ENCODE data around the gene NCAM1. TPM values are rescaled to one million over a fixed set of nuclear protein-coding genes. Genes with fewer than 3 reads are reported as not detected.

The NCAM1 gene
- total RNA-seq, 2 donors from 2014 or later: 225 to 229 TPM

DNA sequence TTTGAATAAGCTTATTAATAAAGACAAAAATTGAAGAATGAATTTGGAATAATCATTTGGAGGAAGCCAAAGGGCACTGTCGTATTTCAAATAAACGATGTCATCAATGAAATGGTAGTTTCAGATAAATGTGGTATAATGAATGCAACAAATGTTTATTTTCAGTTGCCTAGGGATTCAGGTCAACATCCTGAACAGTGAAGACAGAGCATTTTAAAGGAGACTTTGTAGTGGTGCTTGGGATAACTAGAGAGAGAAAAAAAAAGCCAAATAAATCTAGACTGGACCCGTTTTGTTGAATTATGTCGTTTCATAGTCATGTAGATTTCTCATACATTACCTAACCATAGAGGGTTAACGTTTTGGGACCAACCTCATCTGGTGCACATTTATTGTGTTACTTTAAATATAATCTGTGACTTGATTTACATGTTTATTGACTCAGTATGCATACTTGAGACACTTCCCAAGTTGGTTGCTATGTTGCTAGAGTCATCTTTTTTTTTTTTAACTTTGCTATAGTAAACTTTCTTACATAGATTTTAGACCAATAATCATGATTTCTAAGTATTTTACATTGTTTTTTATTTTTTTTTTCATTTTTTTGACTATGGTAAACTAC is 111.1 kb downstream of the NCAM1 start:
- Histone ChIP-seq H3K27me3 (no peaks in the 10 kb centered on the region), H3K36me3 (no peaks in the 10 kb centered on the region), H3K9me3 (no peaks in the 10 kb centered on the region), H3K27ac (peak overlapping the region in 1 of 2 donors; percentile 5), H3K4me3 (no peak overlapping the region), H3K4me1 (peaks cover 0 to 24% of the 10 kb centered on the region in 2 donors)
- TF ChIP-seq, protein P1, sequence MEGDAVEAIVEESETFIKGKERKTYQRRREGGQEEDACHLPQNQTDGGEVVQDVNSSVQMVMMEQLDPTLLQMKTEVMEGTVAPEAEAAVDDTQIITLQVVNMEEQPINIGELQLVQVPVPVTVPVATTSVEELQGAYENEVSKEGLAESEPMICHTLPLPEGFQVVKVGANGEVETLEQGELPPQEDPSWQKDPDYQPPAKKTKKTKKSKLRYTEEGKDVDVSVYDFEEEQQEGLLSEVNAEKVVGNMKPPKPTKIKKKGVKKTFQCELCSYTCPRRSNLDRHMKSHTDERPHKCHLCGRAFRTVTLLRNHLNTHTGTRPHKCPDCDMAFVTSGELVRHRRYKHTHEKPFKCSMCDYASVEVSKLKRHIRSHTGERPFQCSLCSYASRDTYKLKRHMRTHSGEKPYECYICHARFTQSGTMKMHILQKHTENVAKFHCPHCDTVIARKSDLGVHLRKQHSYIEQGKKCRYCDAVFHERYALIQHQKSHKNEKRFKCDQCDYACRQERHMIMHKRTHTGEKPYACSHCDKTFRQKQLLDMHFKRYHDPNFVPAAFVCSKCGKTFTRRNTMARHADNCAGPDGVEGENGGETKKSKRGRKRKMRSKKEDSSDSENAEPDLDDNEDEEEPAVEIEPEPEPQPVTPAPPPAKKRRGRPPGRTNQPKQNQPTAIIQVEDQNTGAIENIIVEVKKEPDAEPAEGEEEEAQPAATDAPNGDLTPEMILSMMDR (IDR thresholded peaks at IDR 0.05): no peak
- DNase-seq (ENCODE audit: low spot score): no peak

DNA sequence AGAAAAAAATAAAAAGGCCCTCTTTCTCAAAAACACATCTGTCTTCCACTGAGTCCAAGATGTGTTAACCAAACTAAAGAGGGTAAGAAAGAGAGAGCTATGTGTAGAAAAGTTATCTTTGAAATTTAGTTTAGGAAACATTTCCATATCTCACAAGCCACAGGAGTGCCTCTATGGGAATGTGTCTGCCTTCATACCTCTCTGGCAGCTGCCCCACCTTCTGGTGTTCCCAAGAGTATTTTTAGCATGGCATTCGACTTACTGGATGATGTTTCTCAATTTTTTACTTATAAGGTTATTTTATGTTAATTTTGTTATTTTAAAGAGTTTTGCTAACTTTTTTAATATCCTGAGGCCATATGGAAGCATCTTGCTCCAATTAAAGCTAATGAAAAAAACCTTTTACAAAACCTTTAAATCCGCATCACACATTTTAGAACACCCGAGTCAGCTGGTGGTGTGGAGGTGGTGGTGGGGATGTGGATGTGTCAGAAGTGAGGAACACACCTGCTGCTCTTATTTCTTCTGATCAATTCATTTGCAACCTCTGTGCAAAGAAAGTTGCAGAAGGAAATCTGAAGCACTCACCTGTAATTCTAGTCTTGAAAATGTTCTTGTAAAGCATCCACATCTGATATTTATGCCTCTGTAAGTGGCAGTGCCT is 112.2 kb downstream of the NCAM1 start:
- DNase-seq (ENCODE audit: low spot score): no peak
- Histone ChIP-seq H3K27me3 (no peaks in the 10 kb centered on the region), H3K27ac (peak overlapping the region in 1 of 2 donors; percentile 67), H3K36me3 (no peaks in the 10 kb centered on the region), H3K4me3 (no peak overlapping the region), H3K9me3 (no peaks in the 10 kb centered on the region), H3K4me1 (peaks cover 0 to 24% of the 10 kb centered on the region in 2 donors)
- TF ChIP-seq, protein P1 (IDR thresholded peaks at IDR 0.05): no peak

DNA sequence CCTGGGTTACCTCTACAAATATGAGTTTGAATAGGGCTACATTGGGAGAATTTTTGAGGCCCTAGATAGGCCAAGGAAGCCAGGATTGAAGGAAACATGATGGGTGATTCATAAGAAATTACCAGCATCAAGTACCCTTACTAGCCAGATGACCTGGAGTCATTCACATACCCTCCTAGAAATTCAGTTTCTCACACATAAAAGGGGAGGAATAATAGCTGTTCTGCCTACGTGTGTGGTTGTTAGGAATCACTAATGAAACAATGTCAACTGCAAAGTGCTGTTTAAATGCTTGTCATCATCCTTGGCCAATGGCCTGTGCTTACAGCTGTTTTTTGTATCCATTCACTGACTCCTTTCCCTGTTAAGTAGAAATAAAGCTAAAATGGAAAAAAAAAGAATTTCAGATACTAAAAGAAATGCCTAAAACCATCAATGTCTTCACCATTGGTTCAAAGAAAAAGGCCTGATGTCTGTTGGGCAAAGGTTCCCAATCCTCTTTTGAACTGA is 114.4 kb downstream of the NCAM1 start:
- TF ChIP-seq, protein P1 (IDR thresholded peaks at IDR 0.05): no peak
- H3K9me3 ChIP-seq: no peaks in the 10 kb centered on the region
- H3K4me3 ChIP-seq: no peak overlapping the region
- H3K4me1 ChIP-seq: peaks cover 0 to 24% of the 10 kb centered on the region in 2 donors
- H3K27ac ChIP-seq: peak overlapping the region in 1 of 2 donors; percentile 67
- DNase-seq (ENCODE audit: low spot score): no peak
- no peaks in the 10 kb centered on the region for H3K27me3 ChIP-seq
- H3K36me3 ChIP-seq: no peaks in the 10 kb centered on the region

DNA sequence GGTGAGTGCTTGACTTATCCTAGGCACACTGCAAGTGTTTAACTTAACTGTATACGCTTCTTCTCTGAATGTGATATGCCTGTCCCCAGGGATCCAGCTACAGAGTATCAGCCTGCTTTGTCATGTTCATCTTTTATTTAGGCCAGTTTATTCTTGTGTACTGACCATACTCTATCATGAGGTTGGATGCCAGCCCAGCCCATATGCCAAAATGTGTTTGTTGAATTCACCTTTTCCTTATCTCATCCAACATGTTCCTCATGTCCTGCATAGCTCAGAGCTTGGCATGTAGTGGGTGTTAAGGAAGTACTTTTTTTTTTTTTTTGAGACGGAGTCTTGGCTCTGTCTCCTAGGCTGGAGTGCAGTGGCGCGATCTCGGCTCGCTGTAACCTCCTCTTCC is 116.2 kb downstream of the NCAM1 start:
- DNase-seq (ENCODE audit: low spot score): no peak

DNA sequence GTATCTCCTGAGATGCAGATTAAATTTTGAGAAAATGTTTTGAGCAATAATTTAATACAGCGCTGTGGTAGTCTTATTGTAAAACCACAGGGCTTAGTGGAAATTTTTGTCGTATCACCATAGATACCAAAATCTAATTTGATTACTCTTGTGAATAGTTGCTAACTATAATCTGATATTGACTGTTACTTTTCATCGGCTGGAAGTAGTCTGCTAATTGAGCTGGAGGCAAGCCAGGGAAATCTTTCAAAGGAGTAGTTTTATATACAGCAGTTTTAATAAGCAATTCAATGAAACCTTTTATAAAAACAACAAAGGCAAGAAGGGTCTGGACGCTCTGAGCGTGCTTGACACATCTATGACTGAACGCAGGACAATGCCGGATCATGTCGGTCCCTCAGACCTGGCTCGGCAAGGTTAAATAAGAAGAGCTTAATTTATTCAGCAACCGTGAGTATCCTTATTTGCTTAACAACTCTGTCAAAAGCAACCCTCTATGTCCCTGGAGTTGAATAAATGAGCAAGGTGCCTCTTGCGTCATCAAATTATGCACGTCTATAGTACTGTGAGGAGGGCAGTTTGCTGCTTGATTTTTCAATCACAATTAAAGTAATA is 121.2 kb downstream of the NCAM1 start:
- no peaks in the 10 kb centered on the region for H3K27me3 ChIP-seq
- H3K27ac ChIP-seq: no peak overlapping the region
- no peaks in the 10 kb centered on the region for H3K36me3 ChIP-seq
- no peaks in the 10 kb centered on the region for H3K9me3 ChIP-seq
- DNase-seq (ENCODE audit: low spot score): no peak
- H3K4me1 ChIP-seq: no peaks in the 10 kb centered on the region
- TF ChIP-seq, protein P1 (IDR thresholded peaks at IDR 0.05): no peak
- no peak overlapping the region for H3K4me3 ChIP-seq

More for the DNA sequence above, 116.2 kb downstream of the NCAM1 start:
- Histone ChIP-seq H3K27me3 (no peaks in the 10 kb centered on the region), H3K27ac (peak overlapping the region in 1 of 2 donors; percentile 40), H3K4me3 (no peak overlapping the region), H3K9me3 (no peaks in the 10 kb centered on the region), H3K4me1 (peaks cover 0 to 24% of the 10 kb centered on the region in 2 donors), H3K36me3 (no peaks in the 10 kb centered on the region)
- TF ChIP-seq, protein P1 (IDR thresholded peaks at IDR 0.05): no peak
